ENCODE measurements around the gene ILF2. TPM values are rescaled to one million over a fixed set of nuclear protein-coding genes. Genes with fewer than 3 reads are reported as not detected.

The ILF2 gene
- total and polyA plus RNA-seq, 2 of the 13 experiments (the other 11 are each of a cell fraction or from before 2014, with no cell fraction given) = 292 to 366 TPM

DNA sequence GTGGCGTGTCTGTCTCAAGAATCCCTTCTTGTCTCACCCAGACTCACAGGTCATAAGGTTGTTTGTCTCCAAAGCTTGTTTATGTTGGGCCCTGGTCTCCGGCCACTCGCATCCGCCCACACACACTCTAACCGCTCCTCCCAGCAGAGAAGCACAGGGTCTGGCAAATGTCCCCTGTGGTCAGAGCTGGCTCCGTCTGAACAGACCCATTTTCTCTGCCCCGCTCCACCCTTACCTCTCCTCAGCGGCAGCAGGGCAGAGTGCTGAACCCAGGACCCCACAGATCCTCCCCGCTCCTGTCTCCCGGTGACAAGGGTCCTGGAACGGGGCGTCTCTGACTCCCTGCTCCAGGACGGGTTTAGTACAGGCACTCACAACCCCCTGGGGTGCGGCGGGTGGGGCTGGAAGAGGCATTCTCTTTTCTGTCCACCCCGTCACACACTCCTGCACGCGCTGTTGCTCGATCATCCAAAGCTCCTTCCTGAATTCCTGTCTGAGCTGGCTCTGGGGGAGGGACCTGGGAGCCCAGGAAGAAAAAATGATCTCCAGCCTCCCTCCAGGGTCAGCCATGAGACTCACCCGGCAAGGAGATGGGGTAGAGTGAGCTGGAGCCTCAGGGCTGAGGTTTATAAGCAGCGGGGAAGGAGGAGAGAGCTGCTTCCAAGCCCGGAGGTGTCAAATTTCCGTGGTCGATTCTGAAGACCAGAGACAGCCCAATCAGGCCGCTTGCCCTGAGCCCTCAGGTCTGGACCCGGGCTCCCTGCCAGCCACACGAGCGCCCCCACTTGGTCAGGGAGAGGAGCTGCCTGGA lies 43.7 kb downstream of the ILF2 start, which contains the start of gene S100A13 (continued):
- TF ChIP-seq, protein P1, sequence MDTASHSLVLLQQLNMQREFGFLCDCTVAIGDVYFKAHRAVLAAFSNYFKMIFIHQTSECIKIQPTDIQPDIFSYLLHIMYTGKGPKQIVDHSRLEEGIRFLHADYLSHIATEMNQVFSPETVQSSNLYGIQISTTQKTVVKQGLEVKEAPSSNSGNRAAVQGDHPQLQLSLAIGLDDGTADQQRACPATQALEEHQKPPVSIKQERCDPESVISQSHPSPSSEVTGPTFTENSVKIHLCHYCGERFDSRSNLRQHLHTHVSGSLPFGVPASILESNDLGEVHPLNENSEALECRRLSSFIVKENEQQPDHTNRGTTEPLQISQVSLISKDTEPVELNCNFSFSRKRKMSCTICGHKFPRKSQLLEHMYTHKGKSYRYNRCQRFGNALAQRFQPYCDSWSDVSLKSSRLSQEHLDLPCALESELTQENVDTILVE (CRISPR knock-in tag; IDR thresholded peaks at IDR 0.05) = no peak
- TF ChIP-seq ZNF674 (CRISPR knock-in tag; IDR thresholded peaks at IDR 0.05; ENCODE audit: low read depth) (no peak), PHB2 (IDR thresholded peaks at IDR 0.05; ENCODE audit: partially characterized antibody) (no peak), ATF1 (CRISPR knock-in tag; IDR thresholded peaks at IDR 0.05) (no peak), MAFG (CRISPR knock-in tag; IDR thresholded peaks at IDR 0.05) (no peak), ZNF615 (CRISPR knock-in tag; IDR thresholded peaks at IDR 0.05; ENCODE audit: borderline replicate concordance) (0 out of 2 replicates have a peak, but pooled peaks have one; percentile 33), MLLT10 (CRISPR knock-in tag; IDR thresholded peaks at IDR 0.05) (no peak), THAP7 (CRISPR knock-in tag; IDR thresholded peaks at IDR 0.05) (no peak), ZNF512 (CRISPR knock-in tag; IDR thresholded peaks at IDR 0.05) (no peak), MAFF (IDR thresholded peaks at IDR 0.05; ENCODE audit: low read depth, low read length) (no peak), NCOR1 (IDR thresholded peaks at IDR 0.05; ENCODE audit: borderline replicate concordance, low read length) (no peak), HMGXB3 (CRISPR knock-in tag; IDR thresholded peaks at IDR 0.05; ENCODE audit: borderline replicate concordance) (0 out of 2 replicates have a peak, but pooled peaks have one; percentile 24)
- TF ChIP-seq, protein P2, sequence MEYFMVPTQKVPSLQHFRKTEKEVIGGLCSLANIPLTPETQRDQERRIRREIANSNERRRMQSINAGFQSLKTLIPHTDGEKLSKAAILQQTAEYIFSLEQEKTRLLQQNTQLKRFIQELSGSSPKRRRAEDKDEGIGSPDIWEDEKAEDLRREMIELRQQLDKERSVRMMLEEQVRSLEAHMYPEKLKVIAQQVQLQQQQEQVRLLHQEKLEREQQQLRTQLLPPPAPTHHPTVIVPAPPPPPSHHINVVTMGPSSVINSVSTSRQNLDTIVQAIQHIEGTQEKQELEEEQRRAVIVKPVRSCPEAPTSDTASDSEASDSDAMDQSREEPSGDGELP (IDR thresholded peaks at IDR 0.05; ENCODE audit: borderline replicate concordance, low read depth) = no peak
- TF ChIP-seq, protein P3, sequence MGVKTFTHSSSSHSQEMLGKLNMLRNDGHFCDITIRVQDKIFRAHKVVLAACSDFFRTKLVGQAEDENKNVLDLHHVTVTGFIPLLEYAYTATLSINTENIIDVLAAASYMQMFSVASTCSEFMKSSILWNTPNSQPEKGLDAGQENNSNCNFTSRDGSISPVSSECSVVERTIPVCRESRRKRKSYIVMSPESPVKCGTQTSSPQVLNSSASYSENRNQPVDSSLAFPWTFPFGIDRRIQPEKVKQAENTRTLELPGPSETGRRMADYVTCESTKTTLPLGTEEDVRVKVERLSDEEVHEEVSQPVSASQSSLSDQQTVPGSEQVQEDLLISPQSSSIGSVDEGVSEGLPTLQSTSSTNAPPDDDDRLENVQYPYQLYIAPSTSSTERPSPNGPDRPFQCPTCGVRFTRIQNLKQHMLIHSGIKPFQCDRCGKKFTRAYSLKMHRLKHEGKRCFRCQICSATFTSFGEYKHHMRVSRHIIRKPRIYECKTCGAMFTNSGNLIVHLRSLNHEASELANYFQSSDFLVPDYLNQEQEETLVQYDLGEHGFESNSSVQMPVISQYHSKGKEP (CRISPR knock-in tag; IDR thresholded peaks at IDR 0.05) = no peak
- TF ChIP-seq, protein P4, sequence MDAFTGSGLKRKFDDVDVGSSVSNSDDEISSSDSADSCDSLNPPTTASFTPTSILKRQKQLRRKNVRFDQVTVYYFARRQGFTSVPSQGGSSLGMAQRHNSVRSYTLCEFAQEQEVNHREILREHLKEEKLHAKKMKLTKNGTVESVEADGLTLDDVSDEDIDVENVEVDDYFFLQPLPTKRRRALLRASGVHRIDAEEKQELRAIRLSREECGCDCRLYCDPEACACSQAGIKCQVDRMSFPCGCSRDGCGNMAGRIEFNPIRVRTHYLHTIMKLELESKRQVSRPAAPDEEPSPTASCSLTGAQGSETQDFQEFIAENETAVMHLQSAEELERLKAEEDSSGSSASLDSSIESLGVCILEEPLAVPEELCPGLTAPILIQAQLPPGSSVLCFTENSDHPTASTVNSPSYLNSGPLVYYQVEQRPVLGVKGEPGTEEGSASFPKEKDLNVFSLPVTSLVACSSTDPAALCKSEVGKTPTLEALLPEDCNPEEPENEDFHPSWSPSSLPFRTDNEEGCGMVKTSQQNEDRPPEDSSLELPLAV (CRISPR knock-in tag; conservative IDR thresholded peaks at IDR 0.05; ENCODE audit: low read depth) = no peak
